ELR (cell line): ENCODE data around the gene NRTN.
"Not testable (repeated sequence)": the region's sequence is repeated elsewhere in the genome, so short reads cannot be mapped to it uniquely, and the experiment has no call there.

Experiments
- DNase-seq: peaks from one replicate; pipeline ENCODE4 v3.0.0-alpha.2; 2015; ENCODE audit warnings: low read depth

Gene NRTN

GRCh38 chr19:5804516-5805461 lies at the start of gene NRTN:
Gene NRTN (plus strand): TSS chr19:5805067. CDS start chr19:5824166, 19,099 bp downstream.
- no peak for DNase-seq

DNA sequence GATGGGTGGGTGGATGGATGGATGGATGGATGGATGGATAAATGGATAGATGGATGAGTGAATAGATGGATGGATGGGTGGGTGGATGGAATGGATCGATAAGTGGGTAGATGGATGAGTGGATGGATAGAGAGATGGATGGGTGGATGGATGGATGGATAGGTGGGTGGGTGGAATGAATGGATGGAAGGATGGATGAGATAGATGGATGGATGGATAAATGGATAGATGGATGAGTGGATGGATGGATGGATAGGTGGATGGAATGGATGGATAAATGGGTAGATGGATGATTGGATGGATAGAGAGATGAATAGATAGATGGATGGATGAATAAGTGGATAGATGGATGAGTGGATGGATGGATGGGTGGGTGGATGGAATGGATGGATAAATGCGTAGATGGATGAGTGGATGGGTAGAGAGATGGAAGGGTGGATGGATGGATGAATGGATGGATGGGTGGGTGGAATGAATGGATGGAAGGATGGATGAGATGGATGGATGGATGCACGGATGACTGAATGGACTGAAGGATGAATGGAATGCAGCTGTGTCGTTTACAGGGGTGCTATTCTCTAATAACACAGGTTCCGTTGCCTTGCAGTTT lies 42.2 kb upstream of the NRTN start:
- no peak for DNase-seq

DNA sequence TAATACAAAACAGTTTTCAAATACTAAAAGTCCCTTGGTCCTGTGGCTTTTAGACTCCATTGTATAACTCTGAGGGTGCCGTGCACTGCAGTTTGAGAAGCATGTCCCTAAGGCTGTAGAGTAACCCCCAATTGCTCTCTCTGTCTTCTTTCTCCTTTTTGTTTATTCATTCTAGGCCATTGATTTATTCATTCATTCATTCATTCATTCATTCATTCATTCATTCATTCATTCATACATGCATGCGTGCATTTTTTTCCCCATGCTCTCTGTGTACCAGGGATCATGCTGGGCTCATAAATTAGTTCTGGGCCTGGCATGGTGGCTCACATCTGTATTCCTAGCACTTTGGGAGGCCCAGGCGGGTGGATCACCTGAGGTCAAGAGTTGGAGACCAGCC lies 39.6 kb upstream of the NRTN start:
- DNase-seq: no peak

DNA sequence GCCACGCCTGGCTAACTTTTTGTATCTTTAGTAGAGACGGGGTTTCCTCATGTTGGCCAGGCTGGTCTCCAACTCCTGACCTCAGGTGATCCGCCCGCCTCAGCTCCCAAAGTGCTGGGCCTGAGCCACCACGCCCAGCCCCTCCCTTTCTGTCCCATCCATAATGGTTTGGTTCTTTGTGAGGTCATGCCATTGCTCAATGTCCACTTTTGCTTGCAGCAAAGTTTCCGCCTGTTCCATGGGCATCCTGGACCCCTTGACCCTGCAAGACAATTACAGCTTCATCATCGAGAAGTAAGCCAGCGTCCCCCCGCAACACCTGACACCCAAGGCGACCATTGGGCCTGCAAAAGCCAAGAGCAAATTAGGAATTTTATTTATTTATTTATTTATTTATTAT lies 36.9 kb upstream of the NRTN start:
- DNase-seq: no peak

GRCh38 chr19:5772416-5772815 lies 32.5 kb upstream of the NRTN start:
- DNase-seq: no peak

DNA sequence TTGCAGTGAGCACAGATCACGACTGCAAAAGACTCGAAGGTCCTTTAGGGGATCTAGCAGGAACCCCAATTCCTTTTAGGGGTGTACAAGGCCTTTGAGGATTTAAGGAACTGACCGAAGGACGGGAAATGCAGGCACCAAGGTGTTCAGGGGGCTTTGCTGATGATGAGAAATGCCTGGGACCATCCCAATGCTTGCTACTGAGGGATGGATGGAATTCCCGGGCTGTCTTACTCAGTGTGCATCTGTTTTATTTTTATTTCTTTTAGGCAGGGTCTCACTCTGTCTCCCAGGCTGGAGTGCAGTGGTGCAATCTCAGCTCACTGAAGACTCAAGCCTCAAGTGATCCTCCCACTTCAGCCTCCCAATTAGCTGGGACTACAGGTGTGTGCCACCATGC lies 31.6 kb upstream of the NRTN start:
- DNase-seq: no peak

GRCh38 chr19:5774921-5775320 lies 29.9 kb upstream of the NRTN start:
- no peak for DNase-seq

DNA sequence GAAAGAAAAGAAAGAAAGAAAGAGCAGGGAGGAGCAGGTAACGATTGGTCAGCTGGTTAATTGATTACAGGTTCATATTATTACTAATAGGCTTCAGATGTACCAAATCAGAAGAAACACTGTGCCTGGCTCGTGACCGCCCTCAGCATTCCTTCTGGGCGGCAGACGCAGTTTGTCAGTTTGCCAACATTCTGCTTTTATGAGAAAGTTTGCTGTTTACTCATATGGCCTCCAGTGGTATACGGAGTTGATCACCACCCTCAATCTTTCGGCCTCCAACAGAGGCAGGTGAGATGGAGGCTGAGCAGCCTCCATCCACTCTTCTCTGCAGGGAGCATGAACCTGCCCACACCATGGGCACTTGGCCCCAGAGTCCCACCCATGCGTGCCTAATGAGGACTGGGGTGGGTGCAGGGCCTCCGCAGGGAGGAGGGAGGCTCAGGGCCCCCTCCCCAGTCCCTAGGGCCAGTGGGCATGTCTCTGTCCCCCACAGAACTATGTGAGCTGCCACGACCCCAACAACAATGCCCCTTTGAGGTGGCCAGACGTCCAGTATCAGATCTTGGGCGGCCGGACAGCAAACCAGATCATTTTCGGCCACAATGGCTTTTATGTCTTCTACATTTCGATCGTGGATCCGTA lies 29.1 kb upstream of the NRTN start:
- DNase-seq: peak; percentile 83

DNA sequence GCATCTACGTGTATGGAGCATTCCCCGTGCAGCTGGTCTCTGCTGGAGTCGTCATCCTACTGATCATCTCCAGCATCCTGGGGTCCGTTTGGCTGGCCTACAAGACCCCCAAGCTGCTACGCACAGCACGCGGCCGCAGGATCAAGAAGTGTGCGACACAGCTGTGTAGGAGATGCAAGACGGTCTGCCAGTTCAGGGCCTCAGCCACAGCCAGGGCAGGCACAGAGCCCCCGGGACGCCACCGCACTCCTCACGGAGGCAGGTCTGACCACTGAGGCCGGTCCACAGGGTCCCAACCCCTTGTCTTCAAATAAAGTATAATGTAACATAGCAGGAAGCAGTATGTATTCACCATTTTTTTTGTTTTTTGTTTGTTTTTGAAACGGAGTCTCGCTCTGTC lies 26.5 kb upstream of the NRTN start:
- DNase-seq: no peak

DNA sequence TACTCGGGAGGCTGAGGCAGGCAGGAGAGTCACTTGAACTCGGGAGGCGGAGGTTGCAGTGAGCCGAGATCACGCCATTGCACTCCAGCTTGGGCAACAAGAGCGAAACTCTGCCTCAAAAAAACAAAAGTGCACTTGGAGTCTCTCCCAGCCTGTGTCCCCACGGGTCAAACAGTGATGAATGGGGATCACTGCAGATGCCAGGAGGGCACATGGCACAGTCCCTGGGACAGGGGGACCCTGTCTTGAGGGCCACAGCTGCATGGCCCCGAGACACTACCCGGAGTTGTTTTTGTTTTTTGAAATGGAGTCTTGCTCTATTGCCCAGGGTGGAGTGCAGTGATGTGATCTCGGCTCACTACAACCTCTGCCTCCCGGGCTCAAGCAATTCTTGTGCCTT lies 24.0 kb upstream of the NRTN start:
- not testable (repeated sequence) for DNase-seq

- DNase-seq: no peak
These were observed 22.5 kb upstream of the NRTN start for GRCh38 chr19:5782322-5782721.

GRCh38 chr19:5782945-5783919 lies 21.6 kb upstream of the NRTN start:
- no peak for DNase-seq

DNA sequence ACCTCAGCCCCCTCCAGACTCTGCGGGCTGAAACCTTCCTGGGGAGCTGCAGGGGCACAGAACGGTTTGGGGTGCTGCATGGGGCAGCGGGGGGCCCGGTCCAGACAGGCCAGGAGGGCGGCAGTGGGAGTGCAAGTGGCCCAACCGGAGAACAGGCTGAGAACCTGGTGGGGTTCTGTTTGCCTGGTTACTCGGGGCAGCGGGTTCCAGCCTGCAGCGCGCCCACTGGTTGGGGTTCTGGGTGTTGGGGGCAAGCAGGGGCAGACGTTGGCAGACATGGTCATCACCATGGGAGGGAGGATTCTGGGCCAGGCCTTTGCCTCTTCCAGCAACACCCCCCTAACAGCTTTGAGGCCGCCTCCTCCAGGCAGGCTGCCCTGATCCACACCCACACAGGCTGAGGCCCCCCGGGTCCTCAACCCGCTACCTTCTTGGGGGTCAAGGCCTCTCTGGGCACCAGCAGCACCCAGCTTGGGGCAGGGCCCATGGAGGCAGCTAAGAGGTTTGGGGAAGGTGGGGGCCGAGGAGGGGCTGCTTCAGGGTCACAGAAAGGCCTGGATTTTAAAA lies 20.2 kb upstream of the NRTN start, which contains the start of gene PRR22:
TSS of gene PRR22 (minus strand) at position 166 of the 567 bp plus-strand sequence. CDS start at position 80, 86 bp downstream.
- no peak for DNase-seq

- no peak for DNase-seq
These were observed 19.4 kb upstream of the NRTN start for GRCh38 chr19:5785423-5785822.

DNA sequence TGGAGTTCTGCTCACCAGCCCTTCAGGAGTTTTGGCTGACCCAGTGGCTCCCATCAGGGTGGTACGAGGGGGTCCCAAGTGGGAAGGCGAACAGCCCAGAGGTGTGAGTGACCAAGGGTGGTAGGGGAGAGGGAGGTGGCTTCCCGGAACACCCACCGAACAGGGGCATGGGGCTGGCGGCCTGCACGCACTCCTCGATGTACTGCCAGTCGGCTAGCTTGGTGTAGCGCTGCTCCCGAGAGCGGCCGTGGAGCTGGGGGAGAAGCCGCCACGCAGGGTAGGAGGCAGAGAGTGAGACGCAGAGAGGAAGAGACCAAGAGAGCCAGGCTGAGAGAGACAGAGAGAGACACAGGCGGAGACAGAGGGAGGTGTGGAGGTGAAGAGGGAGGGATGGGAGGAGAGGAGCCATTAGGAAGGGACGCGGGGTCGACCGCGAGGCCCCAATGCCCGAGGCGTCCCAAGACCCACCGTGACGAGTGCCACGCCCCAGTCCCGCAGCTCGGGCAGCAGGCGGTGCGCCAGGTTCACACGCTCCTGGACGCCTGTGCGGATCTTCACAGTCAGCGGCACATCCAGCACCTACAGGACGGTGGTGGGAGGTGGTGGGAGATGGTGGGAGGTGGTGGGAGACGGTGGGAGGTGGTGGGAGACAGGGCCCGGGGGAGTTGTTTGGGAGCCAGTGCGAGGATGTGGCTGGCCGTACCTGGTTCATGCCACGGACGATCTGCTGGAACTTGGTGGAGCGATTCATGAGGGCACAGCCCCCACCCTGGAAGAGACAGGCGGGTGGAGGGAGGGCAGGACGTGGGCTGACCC lies 18.1 kb upstream of the NRTN start:
- DNase-seq: no peak

GRCh38 chr19:5787409-5788182 lies 17.3 kb upstream of the NRTN start:
- DNase-seq: no peak

GRCh38 chr19:5788422-5788821 lies 16.4 kb upstream of the NRTN start:
- no peak for DNase-seq

DNA sequence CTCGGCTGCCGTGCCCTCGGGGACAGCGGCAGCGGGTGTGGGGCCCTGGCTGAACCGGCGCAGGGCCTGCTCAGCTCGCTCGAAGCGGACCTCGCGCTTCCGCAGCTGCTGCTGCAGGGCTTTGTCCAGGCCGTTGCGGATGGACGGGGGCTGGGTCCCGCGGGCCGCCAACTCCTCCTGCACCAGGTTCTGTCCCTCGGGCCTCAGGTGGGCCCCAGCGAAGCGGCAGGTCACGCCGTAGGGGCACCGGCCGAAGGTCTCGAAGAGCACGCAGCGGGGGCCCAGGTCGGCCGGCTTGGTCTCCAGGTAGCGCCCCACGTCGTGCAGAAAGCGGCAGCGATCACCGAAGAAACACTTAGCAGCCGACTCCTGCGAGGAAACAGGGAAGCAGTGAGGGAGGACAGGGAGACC lies 15.5 kb upstream of the NRTN start:
- no peak for DNase-seq

GRCh38 chr19:5789886-5790558 lies 14.8 kb upstream of the NRTN start:
- no peak for DNase-seq
